Mesendoderm (in vitro differentiated cells): ENCODE measurements around the gene KCNA5.
A peak's percentile ranks its signal among the peaks of the same experiment; 100 is the strongest.

Experiments
- DNase-seq: peaks from one replicate; pipeline ENCODE4 v3.0.0; 2013
- H2AK5ac ChIP-seq: 2 replicates; pipeline ENCODE4 v1.6.1; 2013; ENCODE audit warnings: low read length, inconsistent platforms
- H2BK120ac ChIP-seq: 2 replicates; pipeline ENCODE4 v1.6.1; 2013; ENCODE audit warnings: low read depth, mild to moderate bottlenecking, low read length, moderate library complexity, mixed read lengths
- H2BK15ac ChIP-seq: replicated peaks from 2 replicates; pipeline ENCODE4 v1.6.1; 2013; ENCODE audit warnings: low read depth, mild to moderate bottlenecking, moderate library complexity
- H2BK5ac ChIP-seq: 2 replicates; pipeline ENCODE4 v1.6.1; 2013; ENCODE audit warnings: low read length, inconsistent platforms
- H3K18ac ChIP-seq: 2 replicates; pipeline ENCODE4 v1.6.1; 2013; ENCODE audit warnings: mild to moderate bottlenecking, low read length, mixed read lengths
- H3K23ac ChIP-seq: one replicate; pipeline ENCODE4 v1.6.1; 2013; ENCODE audit warnings: low read length
- H3K27ac ChIP-seq: 2 replicates; pipeline ENCODE4 v1.5.1; 2013; ENCODE audit warnings: low read depth, mild to moderate bottlenecking, inconsistent platforms, low read length, moderate library complexity
- H3K27me3 ChIP-seq: 2 replicates; pipeline ENCODE4 v1.6.1; 2013; ENCODE audit warnings: low read length, control low read depth, mild to moderate bottlenecking, inconsistent platforms; ENCODE audit not compliant: insufficient read depth, poor library complexity
- H3K36me3 ChIP-seq: 2 replicates; pipeline ENCODE4 v1.6.1; 2013; ENCODE audit warnings: low read length, inconsistent platforms; ENCODE audit not compliant: control insufficient read depth, insufficient read depth
- H3K4ac ChIP-seq: one replicate; pipeline ENCODE4 v1.6.1; 2013; ENCODE audit warnings: low read depth, mild to moderate bottlenecking, low read length, moderate library complexity
- H3K4me1 ChIP-seq: 2 replicates; pipeline ENCODE4 v1.6.1; 2013; ENCODE audit warnings: low read depth, low read length, inconsistent platforms; ENCODE audit not compliant: control insufficient read depth
- H3K4me2 ChIP-seq: 2 replicates; pipeline ENCODE4 v1.6.1; 2013; ENCODE audit warnings: low read length
- H3K4me3 ChIP-seq: 2 replicates; pipeline ENCODE4 v1.5.1; 2013; ENCODE audit warnings: mild to moderate bottlenecking, low read length
- H3K56ac ChIP-seq: one replicate; pipeline ENCODE4 v1.6.1; 2013; ENCODE audit warnings: low read length
- H3K79me1 ChIP-seq: 2 replicates; pipeline ENCODE4 v1.6.1; 2013; ENCODE audit warnings: low read length, inconsistent platforms
- H3K79me2 ChIP-seq: 2 replicates; pipeline ENCODE4 v1.6.1; 2013; ENCODE audit warnings: mild to moderate bottlenecking, low read length; ENCODE audit not compliant: control insufficient read depth, insufficient read depth
- H3K9ac ChIP-seq: 2 replicates; pipeline ENCODE4 v1.6.1; 2013; ENCODE audit warnings: low read length, inconsistent platforms
- H4K5ac ChIP-seq: one replicate; pipeline ENCODE4 v1.6.1; 2013; ENCODE audit warnings: low read length
- H4K8ac ChIP-seq: one replicate; pipeline ENCODE4 v1.6.1; 2013; ENCODE audit warnings: low read depth, mild to moderate bottlenecking, control low read depth, low read length, moderate library complexity
- WGBS: extraction: QIAGEN DNeasy Blood & Tissue Kit; methylation state at CpG from one replicate; pipeline ENCODE4 v1.1.7; 2013; ENCODE audit warnings: low lambda C conversion rate, missing lambda C conversion rate; ENCODE audit not compliant: insufficient coverage; ENCODE audit errors: extremely low coverage; 5-methylcytosine and 5-hydroxymethylcytosine counted together

The KCNA5 gene

GRCh38 chr12:5027046-5027821 is 16.4 kb upstream of the KCNA5 start:
- no CpG with 5 or more reads among the region's 4 CpGs for WGBS
- H3K27me3 ChIP-seq, result no peaks in the 10 kb centered on the region

GRCh38 chr12:5030066-5030465 is 13.6 kb upstream of the KCNA5 start:
- H3K4ac ChIP-seq, result no peak overlapping the region
- peak overlapping the region; percentile 54 for H3K27ac ChIP-seq
- no peak overlapping the region for H3K4me3 ChIP-seq
- H3K4me2 ChIP-seq, result no peak overlapping the region
- no peak overlapping the region for H3K18ac ChIP-seq
- H3K27me3 ChIP-seq, result no peaks in the 10 kb centered on the region
- H4K8ac ChIP-seq, result no peak overlapping the region
- peak; percentile 90 for DNase-seq
- H3K79me1 ChIP-seq, result no peaks in the 10 kb centered on the region
- no peak overlapping the region for H2BK120ac ChIP-seq
- no peak overlapping the region for H2AK5ac ChIP-seq
- H2BK15ac ChIP-seq, result no peak overlapping the region
- peaks cover 5% of the 10 kb centered on the region for H3K4me1 ChIP-seq
- H3K56ac ChIP-seq, result no peak overlapping the region
- no peak overlapping the region for H2BK5ac ChIP-seq
- no peak overlapping the region for H3K23ac ChIP-seq
- H3K9ac ChIP-seq, result no peak overlapping the region
- no peak overlapping the region for H4K5ac ChIP-seq
- no peaks in the 10 kb centered on the region for H3K36me3 ChIP-seq
- H3K79me2 ChIP-seq, result no peaks in the 10 kb centered on the region

More at GRCh38 chr12:5027046-5027821, 16.4 kb upstream of the KCNA5 start:
- Histone ChIP-seq H3K9ac (no peak overlapping the region), H3K27ac (peak overlapping the region; percentile 3), H3K23ac (no peak overlapping the region), H3K4ac (no peak overlapping the region), H3K56ac (no peak overlapping the region), H3K4me3 (no peak overlapping the region), H3K4me2 (no peak overlapping the region), H3K4me1 (peaks cover 5% of the 10 kb centered on the region), H3K18ac (peak overlapping the region; percentile 51), H3K36me3 (no peaks in the 10 kb centered on the region), H3K79me2 (no peaks in the 10 kb centered on the region), H4K8ac (no peak overlapping the region), H2BK15ac (no peak overlapping the region), H2BK120ac (peak overlapping the region; percentile 73), H3K79me1 (no peaks in the 10 kb centered on the region), H2AK5ac (no peak overlapping the region), H4K5ac (no peak overlapping the region), H2BK5ac (no peak overlapping the region)
- DNase-seq, result no peak

GRCh38 chr12:5031242-5031641 is 12.4 kb upstream of the KCNA5 start:
- Histone ChIP-seq H3K79me2 (no peaks in the 10 kb centered on the region), H3K4me2 (no peak overlapping the region), H3K4me1 (peaks cover 5% of the 10 kb centered on the region), H2AK5ac (no peak overlapping the region), H2BK5ac (no peak overlapping the region), H3K27me3 (no peaks in the 10 kb centered on the region), H2BK15ac (peak overlapping the region; percentile 37), H3K27ac (no peak overlapping the region), H3K9ac (no peak overlapping the region), H3K23ac (no peak overlapping the region), H3K36me3 (no peaks in the 10 kb centered on the region), H3K4ac (no peak overlapping the region), H3K56ac (no peak overlapping the region), H3K4me3 (no peak overlapping the region), H3K79me1 (no peaks in the 10 kb centered on the region), H2BK120ac (no peak overlapping the region), H4K8ac (no peak overlapping the region), H4K5ac (no peak overlapping the region), H3K18ac (no peak overlapping the region)
- no peak for DNase-seq
- no CpG with 5 or more reads among the region's 6 CpGs for WGBS

GRCh38 chr12:5031958-5032357 is 11.7 kb upstream of the KCNA5 start:
- no peak overlapping the region for H2BK5ac ChIP-seq
- H3K9ac ChIP-seq, result no peak overlapping the region
- no peaks in the 10 kb centered on the region for H3K27me3 ChIP-seq
- no peak overlapping the region for H4K8ac ChIP-seq
- H3K4me1 ChIP-seq, result peaks cover 5% of the 10 kb centered on the region
- peak overlapping the region; percentile 15 for H2BK120ac ChIP-seq
- WGBS, result no CpG with 5 or more reads among the region's 3 CpGs
- no peaks in the 10 kb centered on the region for H3K79me2 ChIP-seq
- H4K5ac ChIP-seq, result no peak overlapping the region
- H3K36me3 ChIP-seq, result no peaks in the 10 kb centered on the region
- no peak overlapping the region for H3K27ac ChIP-seq
- H2AK5ac ChIP-seq, result no peak overlapping the region
- no peak for DNase-seq
- no peak overlapping the region for H3K18ac ChIP-seq
- H3K56ac ChIP-seq, result no peak overlapping the region
- no peak overlapping the region for H2BK15ac ChIP-seq
- no peak overlapping the region for H3K4me2 ChIP-seq
- H3K4me3 ChIP-seq, result no peak overlapping the region
- no peak overlapping the region for H3K23ac ChIP-seq
- no peak overlapping the region for H3K4ac ChIP-seq
- no peaks in the 10 kb centered on the region for H3K79me1 ChIP-seq

GRCh38 chr12:5032821-5033220 is 10.9 kb upstream of the KCNA5 start:
- Histone ChIP-seq H2BK120ac (no peak overlapping the region), H3K18ac (no peak overlapping the region), H3K23ac (no peak overlapping the region), H3K56ac (no peak overlapping the region), H4K5ac (no peak overlapping the region), H3K4ac (no peak overlapping the region), H3K79me2 (no peaks in the 10 kb centered on the region), H2AK5ac (no peak overlapping the region), H3K79me1 (no peaks in the 10 kb centered on the region), H3K27me3 (no peaks in the 10 kb centered on the region), H3K9ac (no peak overlapping the region), H2BK5ac (no peak overlapping the region), H3K4me1 (peaks cover 4% of the 10 kb centered on the region), H3K4me2 (no peak overlapping the region), H2BK15ac (no peak overlapping the region), H3K36me3 (no peaks in the 10 kb centered on the region), H3K27ac (no peak overlapping the region), H4K8ac (no peak overlapping the region), H3K4me3 (no peak overlapping the region)
- no CpG with 5 or more reads among the region's 11 CpGs for WGBS
- no peak for DNase-seq

GRCh38 chr12:5033883-5034282 is 9.8 kb upstream of the KCNA5 start:
- H2BK15ac ChIP-seq, result no peak overlapping the region
- no peak overlapping the region for H3K4me2 ChIP-seq
- no peaks in the 10 kb centered on the region for H3K27me3 ChIP-seq
- no peaks in the 10 kb centered on the region for H3K79me2 ChIP-seq
- H3K18ac ChIP-seq, result peak overlapping the region; percentile 31
- no peak overlapping the region for H3K27ac ChIP-seq
- H3K23ac ChIP-seq, result no peak overlapping the region
- H4K5ac ChIP-seq, result no peak overlapping the region
- no peaks in the 10 kb centered on the region for H3K36me3 ChIP-seq
- no peak overlapping the region for H2BK5ac ChIP-seq
- H2AK5ac ChIP-seq, result no peak overlapping the region
- no peak for DNase-seq
- H3K79me1 ChIP-seq, result no peaks in the 10 kb centered on the region
- no peak overlapping the region for H2BK120ac ChIP-seq
- no peak overlapping the region for H3K4me3 ChIP-seq
- WGBS, result no CpG with 5 or more reads among the region's 1 CpG
- H3K56ac ChIP-seq, result no peak overlapping the region
- H3K9ac ChIP-seq, result no peak overlapping the region
- peaks cover 2% of the 10 kb centered on the region for H3K4me1 ChIP-seq
- H3K4ac ChIP-seq, result no peak overlapping the region
- no peak overlapping the region for H4K8ac ChIP-seq
